H1 (cell line): ENCODE data around the gene ATP9B. TPM values are rescaled to one million over a fixed set of nuclear protein-coding genes. Genes with fewer than 3 reads are reported as not detected.

ENCODE experiments used
- CBX5 ChIP-seq: fragments of 300-800, 300-1000 bp; sonication (generic); IDR thresholded peaks from 2 replicates; pipeline ENCODE4 v1.7.1; 2016; ENCODE audit warnings: antibody characterized with exemption, low read length, low read depth
- CHD1 ChIP-seq: IDR thresholded peaks from 2 replicates; pipeline ENCODE4 v1.6.1; 2012; ENCODE audit warnings: low read depth, low read length, improper control_type of control experiment
- CHD7 ChIP-seq: fragments of 300-600 bp; sonication (generic); IDR thresholded peaks from 2 replicates; pipeline ENCODE4 v1.7.1; 2012; ENCODE audit warnings: low read length, moderate library complexity, mild to moderate bottlenecking, inconsistent platforms; ENCODE audit not compliant: insufficient replicate concordance
- E2F6 ChIP-seq: IDR thresholded peaks from 2 replicates; pipeline ENCODE4 v1.6.1; 2012; ENCODE audit warnings: inconsistent platforms
- NANOG ChIP-seq: IDR thresholded peaks from 2 replicates; pipeline ENCODE4 v1.6.1; 2011; ENCODE audit warnings: low read length, low read depth, mild to moderate bottlenecking, inconsistent platforms; ENCODE audit not compliant: insufficient read depth, poor library complexity, severe bottlenecking
- POLR2AphosphoS5 ChIP-seq: IDR thresholded peaks from 2 replicates; pipeline ENCODE4 v1.6.1; 2011; ENCODE audit warnings: low read depth, low read length
- TEAD4 ChIP-seq: IDR thresholded peaks from 2 replicates; pipeline ENCODE4 v1.6.1; 2012; ENCODE audit warnings: low read depth, low read length, inconsistent platforms, mixed read lengths
- polyA plus RNA-seq, 7 experiments: library from polyadenylated mRNA; depleted of rRNA in 3 of 7; stranded (reverse) in 5 of 7; unstranded in 2 of 7; fragments of >200 nt in 5 of 7; fragments of 200-250 nt in 2 of 7; gene quantifications; 1 replicate in 5 of 7; 2 replicates in 1 of 7; 4 replicates in 1 of 7; pipeline versions ENCODE4 v1.2.1 to v1.2.3, GENCODE V29; 2011 to 2013; ENCODE audit warnings: missing spikeins in 2 of 7, mixed read lengths in 2 of 7
- total RNA-seq: library from RNA; stranded (reverse); fragmentation: NEBNext Ultra II Directional; extraction: Animal tissue kit (Norgen Biotek cat#: 25700); gene quantifications from 2 replicates; pipeline ENCODE4 v1.2.1, GENCODE V29; 2021

The ATP9B gene
- total and polyA plus RNA-seq, 2 of the 8 experiments (the other 6 are each of a cell fraction or from before 2014, with no cell fraction given), result 15.1 to 21.7 TPM

- no peak for TF ChIP-seq CHD7
- TF ChIP-seq NANOG, result no peak
- no peak for TF ChIP-seq CBX5
- no peak for TF ChIP-seq TEAD4
- no peak for TF ChIP-seq E2F6
- TF ChIP-seq POLR2AphosphoS5, result no peak
- TF ChIP-seq CHD1, result no peak
Measured at GRCh38 chr18:79387214-79387613, 318.0 kb downstream of the ATP9B start (continued).
